Measurements from ENCODE around the gene KLHDC2.

DNA sequence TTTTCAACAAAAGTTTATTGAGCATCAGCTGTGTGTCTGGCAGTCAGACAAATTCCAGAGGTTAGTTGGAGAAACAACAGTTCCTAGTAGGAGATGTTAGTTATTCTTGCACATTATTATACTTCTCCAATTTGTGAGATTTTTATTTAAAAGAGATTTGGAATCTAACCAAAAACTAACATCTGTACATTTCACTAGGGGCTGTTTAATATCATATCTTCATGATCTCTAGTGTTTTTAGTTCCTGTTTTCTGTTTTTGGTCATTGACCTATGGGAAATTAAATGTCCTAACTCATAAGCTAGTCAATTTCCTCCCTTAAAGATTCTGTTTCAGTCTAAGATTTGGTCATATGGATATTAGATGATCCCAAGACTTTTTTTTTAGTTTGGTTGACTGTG, 34.1 kb upstream of the KLHDC2 start:
- TF ChIP-seq, protein P1, sequence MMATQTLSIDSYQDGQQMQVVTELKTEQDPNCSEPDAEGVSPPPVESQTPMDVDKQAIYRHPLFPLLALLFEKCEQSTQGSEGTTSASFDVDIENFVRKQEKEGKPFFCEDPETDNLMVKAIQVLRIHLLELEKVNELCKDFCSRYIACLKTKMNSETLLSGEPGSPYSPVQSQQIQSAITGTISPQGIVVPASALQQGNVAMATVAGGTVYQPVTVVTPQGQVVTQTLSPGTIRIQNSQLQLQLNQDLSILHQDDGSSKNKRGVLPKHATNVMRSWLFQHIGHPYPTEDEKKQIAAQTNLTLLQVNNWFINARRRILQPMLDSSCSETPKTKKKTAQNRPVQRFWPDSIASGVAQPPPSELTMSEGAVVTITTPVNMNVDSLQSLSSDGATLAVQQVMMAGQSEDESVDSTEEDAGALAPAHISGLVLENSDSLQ (IDR thresholded peaks at IDR 0.05): no peak
- TF ChIP-seq SP1 (IDR thresholded peaks at IDR 0.05) (no peak), BHLHE40 (IDR thresholded peaks at IDR 0.05; ENCODE audit: borderline replicate concordance) (no peak), FOXA1 (IDR thresholded peaks at IDR 0.05) (no peak), SUZ12 (IDR thresholded peaks at IDR 0.05) (no peak), ZNF384 (IDR thresholded peaks at IDR 0.05) (no peak), ARNT (IDR thresholded peaks at IDR 0.05) (no peak), NFRKB (IDR thresholded peaks at IDR 0.05) (no peak)
